H1 (cell line): ENCODE measurements around the gene HNF1A. TPM values are rescaled to one million over a fixed set of nuclear protein-coding genes. Genes with fewer than 3 reads are reported as not detected.
A peak's percentile ranks its signal among the peaks of the same experiment; 100 is the strongest.

Experiments
- CTCF ChIA-PET: fragments of 300-600 bp; sonication (Branson Sonifier 250); formaldehyde crosslinking; loops from one replicate; lab custom pipeline; 2021; ENCODE audit not compliant: partially characterized antibody; lab: Charles Lee
- POLR2A ChIA-PET: fragments of 300-600 bp; sonication (Branson Sonifier 250); formaldehyde crosslinking; loops from one replicate; lab custom pipeline; 2021; ENCODE audit warnings: inconsistent platforms; ENCODE audit not compliant: partially characterized antibody; lab: Charles Lee
- DNase-seq, 2 experiments: peaks; one replicate each; pipeline versions ENCODE4 v3.0.0 to v3.0.0-alpha.2; 2010 to 2022; ENCODE audit warnings: low spot score in 2 of 2, low read depth in 1 of 2, mixed read lengths in 1 of 2
- FAIRE-seq: peaks from 2 replicates; lab custom pipeline; 2011; peaks lifted over from hg19 to GRCh38; lab: Jason Lieb, UNC
- H2AFZ ChIP-seq: 2 replicates; pipeline ENCODE4 v1.8.1; 2012; ENCODE audit warnings: low read length, inconsistent platforms
- H2AK5ac ChIP-seq: 2 replicates; pipeline ENCODE4 v1.6.1; 2013; ENCODE audit warnings: low read depth, low read length
- H2BK120ac ChIP-seq: replicated peaks from 2 replicates; pipeline ENCODE3; 2013; ENCODE audit warnings: low read depth, low read length, inconsistent platforms
- H2BK12ac ChIP-seq: 2 replicates; pipeline ENCODE4 v1.6.1; 2013; ENCODE audit warnings: low read depth, low read length
- H2BK15ac ChIP-seq: 2 replicates; pipeline ENCODE4 v1.6.1; 2013; ENCODE audit warnings: low read length
- H2BK20ac ChIP-seq: 2 replicates; pipeline ENCODE4 v1.6.1; 2013; ENCODE audit warnings: low read length
- H2BK5ac ChIP-seq: 2 replicates; pipeline ENCODE4 v1.6.1; 2013; ENCODE audit warnings: low read depth, low read length
- H3K14ac ChIP-seq: 2 replicates; pipeline ENCODE4 v1.6.1; 2013; ENCODE audit warnings: inconsistent platforms; ENCODE audit not compliant: insufficient read length
- H3K18ac ChIP-seq: 2 replicates; pipeline ENCODE4 v1.6.1; 2013; ENCODE audit warnings: low read length; ENCODE audit errors: extremely low read depth
- H3K23ac ChIP-seq: 2 replicates; pipeline ENCODE4 v1.6.1; 2013; ENCODE audit warnings: inconsistent platforms; ENCODE audit not compliant: insufficient read length
- H3K23me2 ChIP-seq: 2 replicates; pipeline ENCODE4 v1.6.1; 2013; ENCODE audit warnings: low read depth, low read length
- H3K27ac ChIP-seq: 2 replicates; pipeline ENCODE4 v1.6.1; 2011; ENCODE audit warnings: low read depth, low read length, inconsistent platforms
- H3K27me3 ChIP-seq, 4 experiments: replicated peaks in 1 of 4; 1 replicate in 1 of 4; 2 replicates in 3 of 4; pipeline versions ENCODE4 v1.6.1 to v1.8.1; 2011 to 2013; ENCODE audit warnings: low read length in 3 of 4, mild to moderate bottlenecking in 3 of 4, inconsistent platforms in 2 of 4, mixed read lengths in 2 of 4, moderate library complexity in 1 of 4; ENCODE audit not compliant: control insufficient read depth in 3 of 4, insufficient read depth in 3 of 4; ENCODE audit errors: extremely low read depth in 1 of 4
- H3K36me3 ChIP-seq, 4 experiments: 2 replicates each; pipeline versions ENCODE4 v1.6.1 to v1.8.1; 2011 to 2013; ENCODE audit warnings: mild to moderate bottlenecking in 4 of 4, low read length in 3 of 4, moderate library complexity in 2 of 4, control low read depth in 1 of 4, inconsistent platforms in 1 of 4; ENCODE audit not compliant: insufficient read depth in 4 of 4, control insufficient read depth in 2 of 4
- H3K4ac ChIP-seq: replicated peaks from 2 replicates; pipeline ENCODE3; 2013; ENCODE audit warnings: low read length, low read depth, mixed read lengths, inconsistent platforms; ENCODE audit not compliant: insufficient read length
- H3K4me1 ChIP-seq, 4 experiments: replicated peaks in 1 of 4; 1 replicate in 1 of 4; 2 replicates in 3 of 4; pipeline versions ENCODE4 v1.6.1 to v1.8.1; 2011 to 2013; ENCODE audit warnings: low read length in 3 of 4, inconsistent platforms in 2 of 4, mixed read lengths in 1 of 4; ENCODE audit not compliant: insufficient read depth in 4 of 4, control insufficient read depth in 3 of 4
- H3K4me2 ChIP-seq, 2 experiments: 2 replicates each; pipeline versions ENCODE4 v1.6.1 to v1.8.1; 2011 to 2013; ENCODE audit warnings: low read depth in 2 of 2, low read length in 2 of 2, control low read depth in 1 of 2, inconsistent platforms in 1 of 2, mild to moderate bottlenecking in 1 of 2; ENCODE audit not compliant: insufficient read depth in 1 of 2
- H3K4me3 ChIP-seq, 4 experiments: fragments of 200-600, 300-600 bp in 1 of 4; sonication (generic), shearing (Covaris generic), sonication (Bioruptor Twin) in 1 of 4; 2 replicates each; pipeline versions ENCODE4 v1.5.1 to v1.8.1; 2011 to 2016; ENCODE audit warnings: low read length in 4 of 4, low read depth in 3 of 4, control low read depth in 2 of 4, inconsistent platforms in 2 of 4, mild to moderate bottlenecking in 2 of 4, mixed read lengths in 1 of 4, moderate library complexity in 1 of 4; ENCODE audit not compliant: insufficient read depth in 2 of 4; ENCODE audit errors: extremely low read depth in 1 of 4
- H3K56ac ChIP-seq: replicated peaks from 2 replicates; pipeline ENCODE3; 2013; ENCODE audit warnings: low read depth, mild to moderate bottlenecking, mixed read lengths, low read length, inconsistent platforms; ENCODE audit not compliant: insufficient read length
- H3K79me1 ChIP-seq: 2 replicates; pipeline ENCODE4 v1.6.1; 2013; ENCODE audit warnings: low read depth, low read length, control low read depth
- H3K79me2 ChIP-seq, 2 experiments: 2 replicates each; pipeline versions ENCODE4 v1.6.1 to v1.8.1; 2012 to 2013; ENCODE audit warnings: low read length in 2 of 2, mild to moderate bottlenecking in 2 of 2, inconsistent platforms in 1 of 2; ENCODE audit not compliant: insufficient read depth in 2 of 2, control insufficient read depth in 1 of 2
- H3K9ac ChIP-seq, 4 experiments: replicated peaks in 1 of 4; 1 replicate in 1 of 4; 2 replicates in 3 of 4; pipeline versions ENCODE4 v1.6.1 to v1.8.1; 2011 to 2013; ENCODE audit warnings: low read depth in 3 of 4, low read length in 3 of 4, control low read depth in 2 of 4, mild to moderate bottlenecking in 2 of 4, moderate library complexity in 2 of 4, inconsistent platforms in 1 of 4; ENCODE audit errors: extremely low read depth in 1 of 4
- H3K9me3 ChIP-seq, 2 experiments: 2 replicates each; pipeline versions ENCODE4 v1.6.1 to v1.8.1; 2012 to 2013; ENCODE audit warnings: mild to moderate bottlenecking in 2 of 2, moderate library complexity in 2 of 2, control low read depth in 1 of 2, inconsistent platforms in 1 of 2, low read depth in 1 of 2, low read length in 1 of 2, mixed read lengths in 1 of 2; ENCODE audit not compliant: insufficient read depth in 2 of 2
- H4K20me1 ChIP-seq, 2 experiments: replicated peaks in 1 of 2; 2 replicates each; pipeline versions ENCODE3 to v1.8.1; 2011 to 2013; ENCODE audit warnings: inconsistent platforms in 2 of 2, low read length in 2 of 2, mild to moderate bottlenecking in 1 of 2; ENCODE audit not compliant: insufficient read depth in 2 of 2, control insufficient read depth in 1 of 2
- H4K5ac ChIP-seq: 2 replicates; pipeline ENCODE4 v1.6.1; 2013; ENCODE audit warnings: low read length, low read depth, mixed read lengths, inconsistent platforms; ENCODE audit not compliant: insufficient read length
- H4K8ac ChIP-seq: 2 replicates; pipeline ENCODE4 v1.8.0; 2013; ENCODE audit warnings: mild to moderate bottlenecking, moderate library complexity, low read length, inconsistent platforms; ENCODE audit not compliant: insufficient read depth; ENCODE audit errors: extremely low read depth
- H4K91ac ChIP-seq: replicated peaks from 2 replicates; pipeline ENCODE3; 2013; ENCODE audit warnings: low read length, mixed read lengths, inconsistent platforms; ENCODE audit not compliant: insufficient read length
- KDM1A ChIP-seq: fragments of 200-600, 300-600 bp; sonication (generic); IDR thresholded peaks from 2 replicates; pipeline ENCODE4 v1.7.1; 2016; ENCODE audit warnings: mild to moderate bottlenecking, low read length, borderline replicate concordance
- SIN3A ChIP-seq, 2 experiments: IDR thresholded peaks in 1 of 2; conservative IDR thresholded peaks in 1 of 2; 2 replicates each; pipeline ENCODE4 v1.6.1; 2011 to 2012; ENCODE audit warnings: low read length in 2 of 2, improper control_type of control experiment in 1 of 2, low read depth in 1 of 2, mild to moderate bottlenecking in 1 of 2
- WGBS, 2 experiments: shearing (Covaris generic) in 1 of 2; methylation state at CpG; one replicate each; pipeline versions ENCODE4 v1.1.6 to v1.1.7; 2013 to 2015; ENCODE audit warnings: low lambda C conversion rate in 2 of 2, mixed read lengths in 2 of 2, inconsistent platforms in 1 of 2, low coverage in 1 of 2, missing lambda C conversion rate in 1 of 2; ENCODE audit not compliant: insufficient replicate concordance in 2 of 2, insufficient coverage in 1 of 2, insufficient read length in 1 of 2; ENCODE audit errors: extremely low coverage in 1 of 2, missing lambda C conversion rate in 1 of 2; 5-methylcytosine and 5-hydroxymethylcytosine counted together
- polyA plus RNA-seq, 7 experiments: library from polyadenylated mRNA; depleted of rRNA in 3 of 7; stranded (reverse) in 5 of 7; unstranded in 2 of 7; fragments of >200 nt in 5 of 7; fragments of 200-250 nt in 2 of 7; gene quantifications; 1 replicate in 5 of 7; 2 replicates in 1 of 7; 4 replicates in 1 of 7; pipeline versions ENCODE4 v1.2.1 to v1.2.3, GENCODE V29; 2011 to 2013; ENCODE audit warnings: missing spikeins in 2 of 7, mixed read lengths in 2 of 7
- total RNA-seq: library from RNA; stranded (reverse); fragmentation: NEBNext Ultra II Directional; extraction: Animal tissue kit (Norgen Biotek cat#: 25700); gene quantifications from 2 replicates; pipeline ENCODE4 v1.2.1, GENCODE V29; 2021

The HNF1A gene
- total and polyA plus RNA-seq, 2 of the 8 experiments (the other 6 are each of a cell fraction or from before 2014, with no cell fraction given) = not detected

- no peak overlapping the region for H3K27ac ChIP-seq
- no peak overlapping the region for H4K5ac ChIP-seq
- no peaks in the 10 kb centered on the region for H3K9me3 ChIP-seq
- no peaks in the 10 kb centered on the region for H3K27me3 ChIP-seq
- no peak overlapping the region for H2AK5ac ChIP-seq
- 0 out of 2 replicates have a peak, but pooled peaks cover 2% of the 10 kb centered on the region for H3K23me2 ChIP-seq
- no peak overlapping the region for H4K91ac ChIP-seq
- no peak overlapping the region; the same call in 1 of the 2 replicates for H2BK20ac ChIP-seq
- H4K8ac ChIP-seq = no peak overlapping the region
- no peaks in the 10 kb centered on the region for H4K20me1 ChIP-seq
- no peak overlapping the region for H3K4me3 ChIP-seq
- H3K23ac ChIP-seq = no peak overlapping the region
- H3K56ac ChIP-seq = no peak overlapping the region
- no peaks in the 10 kb centered on the region for H3K79me1 ChIP-seq
- TF ChIP-seq SIN3A (conservative IDR thresholded peaks at IDR 0.05 in 1 of 2, IDR thresholded peaks at IDR 0.05 in 1 of 2; ENCODE audit: low read depth in 1 of 2, low read length in 2 of 2) (no peak), KDM1A (peak; percentile 45; the same call in 1 of the 2 replicates)
- H2BK15ac ChIP-seq = no peak overlapping the region
- H3K9ac ChIP-seq = no peak overlapping the region
- no peak overlapping the region for H3K4me2 ChIP-seq
- H3K79me2 ChIP-seq = no peaks in the 10 kb centered on the region
- H2BK5ac ChIP-seq = no peak overlapping the region
- peaks cover 0 to 8% (median 5%) of the 10 kb centered on the region in 4 experiments; a peak in 5 of 7 replicates for H3K4me1 ChIP-seq
- FAIRE-seq = no peak
- no peak overlapping the region for H3K4ac ChIP-seq
- no peak overlapping the region for H2BK12ac ChIP-seq
- no peak overlapping the region for H2BK120ac ChIP-seq
- ChIA-PET POLR2A (interaction anchor here (0.6 to 0.7 kb wide), 2 partner anchors 101 to 328 kb away, joined by 3 read pairs; no protein-coding TSS in a partner anchor), CTCF (interaction anchor here (0.6 to 2.7 kb wide), 7 partner anchors 13 to 485 kb away, joined by 3 to 8 read pairs (median 5); no protein-coding TSS in a partner anchor)
- WGBS, 2 experiments = 93% methylated on average over 9 of the region's 9 CpGs; no CpG with 5 or more reads in 1 of the 2 experiments
- H3K18ac ChIP-seq = no peak overlapping the region
- no peak for DNase-seq
- H2AFZ ChIP-seq = no peak overlapping the region
- H3K14ac ChIP-seq = no peak overlapping the region
- no peaks in the 10 kb centered on the region for H3K36me3 ChIP-seq
Observed at GRCh38 chr12:120932956-120933526, 45.3 kb upstream of the HNF1A start.
